ENCODE data around the gene SMIM1.

DNA sequence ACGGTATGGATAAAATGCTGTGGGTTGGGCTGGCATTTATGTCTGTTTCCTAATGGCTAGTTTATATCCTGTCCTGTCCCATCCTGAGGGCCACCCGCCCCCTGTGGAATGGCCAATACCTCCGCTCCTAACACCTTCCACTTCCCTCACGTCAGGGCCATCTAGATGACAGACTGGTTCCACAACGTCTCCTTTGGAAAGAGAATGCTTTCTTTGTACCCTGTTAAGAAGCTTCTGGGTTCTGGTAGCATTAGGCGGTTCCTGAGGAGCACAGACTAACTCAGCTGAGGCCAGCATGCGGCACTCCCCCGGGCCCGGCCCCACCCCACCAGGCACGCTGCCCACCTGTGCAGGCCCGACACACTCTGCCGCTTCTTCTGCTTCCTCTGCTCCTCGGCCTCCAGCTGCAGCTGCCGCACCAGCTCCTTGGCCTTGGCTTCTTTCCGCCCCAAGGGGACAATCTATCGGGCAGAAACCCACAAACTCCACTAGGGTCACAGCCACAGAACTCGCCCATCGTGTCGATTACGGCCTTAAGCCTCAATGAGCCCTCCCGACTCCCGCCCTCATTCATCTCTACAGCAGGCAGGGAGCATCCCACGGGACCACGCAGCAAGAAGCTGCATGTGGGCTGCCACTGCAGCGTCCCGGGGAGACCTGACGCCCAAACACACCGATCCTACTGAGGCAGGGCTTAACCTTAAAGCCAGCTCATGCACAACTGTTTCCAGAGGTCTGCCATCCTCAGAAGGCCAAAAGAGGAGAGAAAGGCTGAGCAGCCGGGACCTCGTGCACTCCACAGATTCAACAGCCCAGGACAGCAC is 11.3 kb downstream of the SMIM1 start:
- no peak for TF ChIP-seq CTCF (conservative IDR thresholded peaks at IDR 0.05 in 1 of 2, IDR thresholded peaks at IDR 0.05 in 1 of 2; ENCODE audit: low read depth in 1 of 2, low read length in 2 of 2)
- TF ChIP-seq EZH2 (IDR thresholded peaks at IDR 0.05; ENCODE audit: low read length, missing control alignments) = no peak

All from fibroblast of lung (primary cell).